Neuron (in vitro differentiated cells): Measurements from ENCODE around the gene ALDH1A2.

Experiments
- H2AFZ ChIP-seq: one replicate; pipeline ENCODE4 v1.6.1; 2013; ENCODE audit warnings: low read depth, mild to moderate bottlenecking, inconsistent platforms, low read length, moderate library complexity
- H3K27me3 ChIP-seq: one replicate; pipeline ENCODE4 v1.6.1; 2013; ENCODE audit warnings: low read length; ENCODE audit not compliant: insufficient read depth
- H3K36me3 ChIP-seq: one replicate; pipeline ENCODE4 v1.6.1; 2013; ENCODE audit warnings: low read length; ENCODE audit not compliant: insufficient read depth
- H3K4me1 ChIP-seq: one replicate; pipeline ENCODE4 v1.6.1; 2013; ENCODE audit warnings: low read length; ENCODE audit not compliant: insufficient read depth
- H3K4me3 ChIP-seq: 2 replicates; pipeline ENCODE4 v1.5.1; 2013; ENCODE audit warnings: mild to moderate bottlenecking, low read length, moderate library complexity
- H3K9me3 ChIP-seq: one replicate; pipeline ENCODE4 v1.6.1; 2013; ENCODE audit warnings: low read length

ALDH1A2 gene

DNA sequence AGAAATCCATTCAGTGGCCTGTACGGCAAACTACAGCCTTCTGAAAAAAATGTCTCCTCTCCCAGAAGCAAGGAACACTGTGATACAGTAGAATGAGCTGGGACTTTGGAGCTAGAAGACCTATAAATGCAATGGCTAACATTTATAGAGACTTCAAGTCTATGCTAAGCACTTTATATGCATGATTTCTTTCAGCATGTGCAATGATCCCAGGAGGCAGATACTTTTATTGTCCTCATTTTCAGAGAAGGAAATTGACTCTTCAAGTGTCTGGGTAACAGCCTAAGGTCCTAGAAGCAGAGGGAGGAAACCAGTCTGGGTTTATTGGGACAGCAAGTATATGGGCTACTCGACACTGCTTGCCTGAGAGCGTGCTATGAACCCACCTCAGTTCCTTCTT, 140.9 kb downstream of the ALDH1A2 start:
- Histone ChIP-seq H3K36me3 (no peaks in the 10 kb centered on the region), H3K4me3 (no peak overlapping the region), H3K27me3 (no peaks in the 10 kb centered on the region), H3K4me1 (no peaks in the 10 kb centered on the region), H2AFZ (no peak overlapping the region), H3K9me3 (no peaks in the 10 kb centered on the region)

DNA sequence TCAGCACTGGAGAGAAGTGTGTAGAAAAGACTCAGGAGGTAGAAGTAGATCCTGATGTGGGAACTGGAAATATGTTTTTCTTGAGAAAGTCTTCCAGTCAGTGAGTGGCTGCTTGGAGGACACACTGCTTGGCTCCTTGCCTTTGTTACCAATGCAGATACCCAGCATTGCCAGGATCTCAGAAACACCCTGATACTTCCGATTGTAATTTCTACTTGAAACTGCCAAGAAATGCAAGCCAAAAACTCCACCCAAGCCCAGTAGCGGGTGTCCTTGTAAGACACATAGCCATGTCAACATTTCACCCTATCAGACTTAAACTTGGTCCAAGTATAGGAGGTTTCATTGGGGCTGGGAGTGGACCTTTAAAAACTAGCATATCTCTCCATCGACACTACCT, 141.8 kb downstream of the ALDH1A2 start:
- Histone ChIP-seq H2AFZ (no peak overlapping the region), H3K4me3 (no peak overlapping the region), H3K27me3 (no peaks in the 10 kb centered on the region), H3K4me1 (no peaks in the 10 kb centered on the region), H3K9me3 (no peaks in the 10 kb centered on the region), H3K36me3 (no peaks in the 10 kb centered on the region)

- no peaks in the 10 kb centered on the region for H3K9me3 ChIP-seq
- no peaks in the 10 kb centered on the region for H3K27me3 ChIP-seq
- no peaks in the 10 kb centered on the region for H3K36me3 ChIP-seq
- no peak overlapping the region for H3K4me3 ChIP-seq
- H3K4me1 ChIP-seq = no peaks in the 10 kb centered on the region
- no peak overlapping the region for H2AFZ ChIP-seq
Measured at GRCh38 chr15:57923306-57923705, 142.2 kb downstream of the ALDH1A2 start.

- H3K4me3 ChIP-seq = no peak overlapping the region
- H3K36me3 ChIP-seq = no peaks in the 10 kb centered on the region
- H3K9me3 ChIP-seq = no peaks in the 10 kb centered on the region
- no peak overlapping the region for H2AFZ ChIP-seq
- H3K27me3 ChIP-seq = no peaks in the 10 kb centered on the region
- H3K4me1 ChIP-seq = no peaks in the 10 kb centered on the region
Measured at GRCh38 chr15:57922776-57923175, 142.7 kb downstream of the ALDH1A2 start.

DNA sequence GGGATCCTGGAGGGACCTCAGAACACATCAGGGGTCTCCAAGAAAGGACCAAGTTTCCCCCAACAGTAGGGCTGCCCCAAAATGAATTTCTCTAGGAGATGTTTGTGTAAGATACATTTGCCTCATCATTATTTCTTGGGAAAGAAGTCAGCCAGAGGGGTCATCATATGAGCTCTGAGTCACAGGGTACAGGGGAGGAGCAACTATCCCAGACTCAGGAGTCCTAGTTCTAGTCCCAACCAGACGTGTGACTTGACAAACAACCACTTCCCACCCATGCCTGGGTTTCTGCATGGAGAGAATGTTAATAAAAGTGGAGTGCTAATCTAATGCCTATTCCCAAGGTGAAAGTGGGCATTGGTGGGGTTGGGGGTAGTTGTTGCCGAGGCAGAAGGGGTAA, 144.1 kb downstream of the ALDH1A2 start:
- H3K36me3 ChIP-seq = no peaks in the 10 kb centered on the region
- no peaks in the 10 kb centered on the region for H3K27me3 ChIP-seq
- no peaks in the 10 kb centered on the region for H3K4me1 ChIP-seq
- no peak overlapping the region for H2AFZ ChIP-seq
- no peak overlapping the region for H3K4me3 ChIP-seq
- H3K9me3 ChIP-seq = no peaks in the 10 kb centered on the region

DNA sequence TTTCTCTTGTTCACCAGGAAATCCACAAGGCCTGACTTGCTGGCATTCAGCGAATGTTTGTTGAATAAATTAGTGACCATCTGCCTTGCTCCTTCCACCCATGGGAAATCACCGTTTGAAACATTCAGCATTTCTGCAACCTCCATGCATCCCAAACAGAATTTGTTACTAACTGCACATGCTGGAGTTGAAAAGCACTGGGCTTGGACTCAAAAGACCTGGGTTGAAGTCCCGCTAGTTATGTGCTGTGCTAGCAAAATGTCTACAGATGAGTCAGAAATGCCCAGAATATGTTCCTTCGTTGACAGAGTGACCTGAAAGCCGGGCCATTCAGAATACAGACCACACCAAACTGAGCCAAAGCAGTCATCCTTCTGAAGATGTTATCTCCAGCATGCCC, 144.6 kb downstream of the ALDH1A2 start:
- no peaks in the 10 kb centered on the region for H3K9me3 ChIP-seq
- H2AFZ ChIP-seq = no peak overlapping the region
- H3K4me3 ChIP-seq = no peak overlapping the region
- no peaks in the 10 kb centered on the region for H3K27me3 ChIP-seq
- H3K4me1 ChIP-seq = no peaks in the 10 kb centered on the region
- H3K36me3 ChIP-seq = no peaks in the 10 kb centered on the region

GRCh38 chr15:57919754-57920153, 145.8 kb downstream of the ALDH1A2 start:
- Histone ChIP-seq H2AFZ (no peak overlapping the region), H3K36me3 (no peaks in the 10 kb centered on the region), H3K27me3 (no peaks in the 10 kb centered on the region), H3K4me1 (no peaks in the 10 kb centered on the region), H3K9me3 (no peaks in the 10 kb centered on the region), H3K4me3 (no peak overlapping the region)

DNA sequence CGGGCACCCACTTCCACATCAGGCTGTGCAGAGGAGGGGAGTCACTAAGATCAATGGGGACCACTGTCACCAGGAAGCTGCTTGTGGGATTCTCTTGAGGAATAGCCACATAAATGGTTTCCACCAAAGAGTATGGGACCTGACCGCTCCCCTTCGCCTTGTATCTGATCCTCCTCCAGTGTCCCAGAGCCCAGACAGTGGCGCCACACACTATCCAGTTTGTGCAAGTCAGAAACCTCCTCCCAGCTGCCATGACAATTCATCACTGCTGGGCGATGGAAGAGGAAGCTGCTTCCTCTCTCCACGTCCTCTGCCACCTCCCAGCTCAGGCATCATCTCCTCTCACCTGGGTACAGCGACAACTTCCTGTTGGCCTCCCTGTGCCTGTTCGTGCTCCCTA, 147.5 kb downstream of the ALDH1A2 start:
- H2AFZ ChIP-seq = no peak overlapping the region
- no peaks in the 10 kb centered on the region for H3K36me3 ChIP-seq
- no peaks in the 10 kb centered on the region for H3K9me3 ChIP-seq
- no peak overlapping the region for H3K4me3 ChIP-seq
- H3K27me3 ChIP-seq = no peaks in the 10 kb centered on the region
- H3K4me1 ChIP-seq = no peaks in the 10 kb centered on the region

GRCh38 chr15:57916695-57917094, 148.8 kb downstream of the ALDH1A2 start:
- Histone ChIP-seq H3K4me3 (no peak overlapping the region), H2AFZ (no peak overlapping the region)

GRCh38 chr15:57915827-57916531, 149.5 kb downstream of the ALDH1A2 start:
- Histone ChIP-seq H3K36me3 (no peaks in the 10 kb centered on the region), H2AFZ (no peak overlapping the region), H3K9me3 (no peaks in the 10 kb centered on the region), H3K4me3 (no peak overlapping the region), H3K27me3 (no peaks in the 10 kb centered on the region), H3K4me1 (no peaks in the 10 kb centered on the region)

More at GRCh38 chr15:57916695-57917094, 148.8 kb downstream of the ALDH1A2 start:
- no peaks in the 10 kb centered on the region for H3K27me3 ChIP-seq
- no peaks in the 10 kb centered on the region for H3K9me3 ChIP-seq
- no peaks in the 10 kb centered on the region for H3K36me3 ChIP-seq
- no peaks in the 10 kb centered on the region for H3K4me1 ChIP-seq

DNA sequence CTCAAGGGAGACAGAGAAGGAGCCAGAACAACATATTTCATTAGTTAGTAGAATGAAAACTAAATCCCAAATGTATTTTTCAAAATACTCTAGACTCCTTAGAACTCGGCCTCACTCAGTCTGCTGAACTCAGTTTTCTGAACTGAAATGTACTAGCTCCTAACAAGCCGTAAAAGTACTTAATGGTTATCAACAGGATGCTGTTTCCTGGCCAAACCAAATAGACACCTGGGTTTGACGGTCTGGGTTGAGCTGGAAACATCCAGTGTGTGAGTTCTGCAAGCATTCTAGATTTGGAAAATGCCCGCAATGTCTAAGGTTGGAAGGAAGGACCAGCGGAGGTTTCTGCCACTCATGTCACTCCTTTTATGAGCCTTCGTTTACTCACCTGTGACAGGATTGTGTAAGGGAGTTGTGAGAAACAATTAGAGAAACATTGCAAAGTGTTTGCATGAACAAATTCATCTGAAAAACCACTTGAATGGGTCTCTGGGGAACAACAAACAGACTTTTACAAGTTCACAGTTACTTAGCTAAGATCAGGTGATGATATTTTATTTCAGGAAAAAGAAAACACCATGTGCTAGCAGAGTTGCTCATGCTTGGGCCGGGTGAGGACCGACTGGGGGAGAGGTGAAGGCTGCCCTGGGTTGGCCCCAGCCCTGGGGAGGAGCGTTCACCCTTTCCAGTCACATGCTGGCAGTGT, 151.0 kb downstream of the ALDH1A2 start:
- Histone ChIP-seq H3K9me3 (no peaks in the 10 kb centered on the region), H3K36me3 (no peaks in the 10 kb centered on the region), H3K27me3 (no peaks in the 10 kb centered on the region), H3K4me3 (no peak overlapping the region), H3K4me1 (no peaks in the 10 kb centered on the region), H2AFZ (no peak overlapping the region)

GRCh38 chr15:57911247-57911646, 154.3 kb downstream of the ALDH1A2 start:
- no peak overlapping the region for H2AFZ ChIP-seq
- no peaks in the 10 kb centered on the region for H3K9me3 ChIP-seq
- H3K36me3 ChIP-seq = no peaks in the 10 kb centered on the region
- H3K4me3 ChIP-seq = no peak overlapping the region
- no peaks in the 10 kb centered on the region for H3K27me3 ChIP-seq
- H3K4me1 ChIP-seq = no peaks in the 10 kb centered on the region

- Histone ChIP-seq H3K9me3 (no peaks in the 10 kb centered on the region), H2AFZ (no peak overlapping the region), H3K4me1 (no peaks in the 10 kb centered on the region), H3K36me3 (no peaks in the 10 kb centered on the region), H3K27me3 (no peaks in the 10 kb centered on the region), H3K4me3 (no peak overlapping the region)
Measured at GRCh38 chr15:57910672-57911071, 154.8 kb downstream of the ALDH1A2 start.

- Histone ChIP-seq H3K27me3 (no peaks in the 10 kb centered on the region), H3K36me3 (no peaks in the 10 kb centered on the region), H3K9me3 (no peaks in the 10 kb centered on the region), H2AFZ (no peak overlapping the region), H3K4me1 (no peaks in the 10 kb centered on the region), H3K4me3 (no peak overlapping the region)
Measured at GRCh38 chr15:57909388-57909787, 156.1 kb downstream of the ALDH1A2 start.
